Measurements from ENCODE around the gene HOXD10. TPM values are rescaled to one million over a fixed set of nuclear protein-coding genes. Genes with fewer than 3 reads are reported as not detected.
A peak's percentile ranks its signal among the peaks of the same experiment; 100 is the strongest.

Gene HOXD10
- total RNA-seq, 4 donors from 2014 or later = 0.56 to 0.59 TPM; not detected in 2

- H3K9me3 ChIP-seq = no peaks in the 10 kb centered on the region
- whole genome bisulfite sequencing = 25% methylated on average over 2 of the region's 2 CpGs
- no peaks in the 10 kb centered on the region for H3K36me3 ChIP-seq
- H3K4me3 ChIP-seq = no peak overlapping the region
- peaks cover 100% of the 10 kb centered on the region for H3K27me3 ChIP-seq
- no peak overlapping the region for H3K27ac ChIP-seq
- peaks cover 20% of the 10 kb centered on the region for H3K4me1 ChIP-seq
- no peak for TF ChIP-seq EP300 (IDR thresholded peaks at IDR 0.05)
- TF ChIP-seq CTCF (IDR thresholded peaks at IDR 0.05) = no peak
- TF ChIP-seq POLR2A (IDR thresholded peaks at IDR 0.05) = no peak
- no peak for TF ChIP-seq POLR2AphosphoS5 (IDR thresholded peaks at IDR 0.05)
- DNase-seq (ENCODE audit: low spot score in 2 of 2) = no peak
These were observed 39.8 kb upstream of the HOXD10 start for GRCh38 chr2:176076796-176077195.

- Histone ChIP-seq H3K9me3 (no peaks in the 10 kb centered on the region), H3K4me3 (no peak overlapping the region), H3K4me1 (peaks cover 30% of the 10 kb centered on the region), H3K27me3 (peaks cover 100% of the 10 kb centered on the region), H3K36me3 (no peaks in the 10 kb centered on the region), H3K27ac (no peak overlapping the region)
- WGBS = 12% methylated on average over 25 of the region's 25 CpGs
- no peak for DNase-seq (ENCODE audit: low spot score in 2 of 2)
- TF ChIP-seq POLR2A (IDR thresholded peaks at IDR 0.05) = no peak
- no peak for TF ChIP-seq POLR2AphosphoS5 (IDR thresholded peaks at IDR 0.05)
- no peak for TF ChIP-seq EP300 (IDR thresholded peaks at IDR 0.05)
- TF ChIP-seq CTCF (IDR thresholded peaks at IDR 0.05) = no peak
These were observed 37.9 kb upstream of the HOXD10 start for GRCh38 chr2:176078541-176079284.

GRCh38 chr2:176079285-176079830, 37.2 kb upstream of the HOXD10 start:
- Histone ChIP-seq H3K36me3 (no peaks in the 10 kb centered on the region), H3K9me3 (no peaks in the 10 kb centered on the region), H3K4me3 (peak overlapping the region; percentile 41), H3K27me3 (peaks cover 100% of the 10 kb centered on the region), H3K27ac (no peak overlapping the region), H3K4me1 (peaks cover 30% of the 10 kb centered on the region)
- 8% methylated on average over 30 of the region's 30 CpGs for WGBS
- no peak for DNase-seq (ENCODE audit: low spot score in 2 of 2)
- TF ChIP-seq CTCF (IDR thresholded peaks at IDR 0.05) (no peak), POLR2A (IDR thresholded peaks at IDR 0.05) (no peak), EP300 (IDR thresholded peaks at IDR 0.05) (no peak), POLR2AphosphoS5 (IDR thresholded peaks at IDR 0.05) (no peak)

GRCh38 chr2:176079831-176080539, 36.6 kb upstream of the HOXD10 start:
- no peak for DNase-seq (ENCODE audit: low spot score in 2 of 2)
- Histone ChIP-seq H3K27ac (no peak overlapping the region), H3K27me3 (peaks cover 100% of the 10 kb centered on the region), H3K36me3 (no peaks in the 10 kb centered on the region), H3K9me3 (no peaks in the 10 kb centered on the region), H3K4me3 (peak overlapping the region; percentile 41), H3K4me1 (peaks cover 36% of the 10 kb centered on the region)
- TF ChIP-seq POLR2AphosphoS5 (IDR thresholded peaks at IDR 0.05) (no peak), POLR2A (IDR thresholded peaks at IDR 0.05) (no peak), CTCF (IDR thresholded peaks at IDR 0.05) (peak in 1 of 2 donors; percentile 61), EP300 (IDR thresholded peaks at IDR 0.05) (no peak)
- 6% methylated on average over 29 of the region's 86 CpGs for WGBS

Data from suprapubic skin (tissue), 4 donors.